Caco-2 (cell line): Measurements from ENCODE around the gene PIP4P1. TPM values are rescaled to one million over a fixed set of nuclear protein-coding genes. Genes with fewer than 3 reads are reported as not detected.

Source experiments
- BruUV-seq: library from RNA; stranded (reverse); fragments of 400-500 nt; replicated peaks from 2 replicates; lab custom pipeline; 2021; lab: Mats Ljungman, UMichigan
- CTCF ChIA-PET: fragments of 300-600 bp; sonication (Branson Sonifier 250); formaldehyde crosslinking; loops from one replicate; lab custom pipeline; 2022; ENCODE audit warnings: antibody characterized with exemption; lab: Charles Lee
- POLR2A ChIA-PET: fragments of 300-600 bp; sonication (Branson Sonifier 250); formaldehyde crosslinking; loops from one replicate; lab custom pipeline; 2022; ENCODE audit warnings: antibody characterized with exemption; lab: Charles Lee
- DNase-seq, 2 experiments: peaks; one replicate each; pipeline versions ENCODE4 v3.0.0 to v3.0.0-alpha.2; 2020 to 2022
- H3K27me3 ChIP-seq: replicated peaks from 2 replicates; pipeline ENCODE4 v1.6.0; 2011; ENCODE audit warnings: low read length; ENCODE audit not compliant: control insufficient read depth, insufficient read depth
- H3K36me3 ChIP-seq: 2 replicates; pipeline ENCODE4 v1.5.1; 2011; ENCODE audit warnings: low read length; ENCODE audit not compliant: control insufficient read depth, insufficient read depth
- H3K4me1 ChIP-seq: fragments of 250-450 bp; sonication (Bioruptor Pico); 2 replicates; pipeline ENCODE4 v1.5.1; 2020; ENCODE audit warnings: mild to moderate bottlenecking
- H3K4me3 ChIP-seq: 2 replicates; pipeline ENCODE4 v1.5.1; 2011; ENCODE audit warnings: low read depth, mild to moderate bottlenecking, control low read depth, low read length
- H3K9me3 ChIP-seq: fragments of 250-450 bp; sonication (Bioruptor Pico); 2 replicates; pipeline ENCODE4 v1.5.1; 2020; ENCODE audit warnings: mild to moderate bottlenecking, moderate library complexity
- H3K27ac Mint-ChIP-seq: one replicate; pipeline ENCODE4 v1.8.0; 2022; ENCODE audit warnings: mixed read lengths; ENCODE audit not compliant: unreplicated experiment
- H3K27me3 Mint-ChIP-seq: one replicate; pipeline ENCODE4 v1.8.0; 2022; ENCODE audit warnings: mixed read lengths; ENCODE audit not compliant: insufficient read depth, unreplicated experiment
- H3K36me3 Mint-ChIP-seq: one replicate; pipeline ENCODE4 v1.8.0; 2022; ENCODE audit warnings: mild to moderate bottlenecking, mixed read lengths; ENCODE audit not compliant: insufficient read depth, unreplicated experiment
- H3K4me1 Mint-ChIP-seq: one replicate; pipeline ENCODE4 v1.8.0; 2022; ENCODE audit warnings: low read depth, mixed read lengths; ENCODE audit not compliant: unreplicated experiment
- H3K4me3 Mint-ChIP-seq: one replicate; pipeline ENCODE4 v1.8.0; 2022; ENCODE audit warnings: mild to moderate bottlenecking, moderate library complexity, mixed read lengths; ENCODE audit not compliant: unreplicated experiment
- H3K9me3 Mint-ChIP-seq: one replicate; pipeline ENCODE4 v1.8.0; 2022; ENCODE audit warnings: mixed read lengths; ENCODE audit not compliant: unreplicated experiment
- intact Hi-C: fragments of 100-400 bp; cut with micrococcal nuclease; formaldehyde crosslinking; loops from one replicate; pipeline ENCODE4 v1.10.0; 2022; ENCODE audit not compliant: unreplicated experiment
- total RNA-seq: library from RNA; stranded (reverse); gene quantifications from 2 replicates; pipeline ENCODE4 v1.2.3, GENCODE V29; 2022
- TF ChIP-seq, protein P1 (sequence below), 2 experiments: fragments of 200-600 bp in 1 of 2; IDR thresholded peaks; 1 replicate in 1 of 2; 2 replicates in 1 of 2; pipeline versions ENCODE4 v1.5.1 to v1.8.0; 2011 to 2022; ENCODE audit warnings: antibody characterized with exemption in 1 of 2, control low read depth in 1 of 2, inconsistent platforms in 1 of 2, low read depth in 1 of 2, low read length in 1 of 2, mild to moderate bottlenecking in 1 of 2, moderate library complexity in 1 of 2; ENCODE audit not compliant: insufficient read depth in 1 of 2, severe bottlenecking in 1 of 2, unreplicated experiment in 1 of 2

The PIP4P1 gene
- total RNA-seq, 1 experiment from 2014 or later, result 46.2 TPM

DNA sequence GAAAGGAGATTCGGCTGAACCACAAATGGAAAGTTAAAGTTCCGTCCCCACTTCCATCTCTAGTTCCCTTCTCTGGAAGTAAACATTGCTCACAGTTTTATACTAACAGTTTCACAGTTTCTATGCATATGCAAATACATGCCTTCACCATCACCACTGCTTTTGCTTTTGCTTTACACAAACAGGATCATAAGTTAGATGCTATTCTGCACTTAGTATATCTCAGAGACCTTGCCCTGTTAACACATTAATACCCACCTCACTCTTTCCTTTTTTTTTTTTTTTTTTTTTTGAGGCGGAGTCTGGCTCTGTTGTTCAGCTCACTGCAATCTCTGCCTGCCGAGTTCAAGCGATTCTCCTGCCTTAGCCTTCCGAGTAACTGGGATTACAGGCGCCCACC, 48.8 kb downstream of the PIP4P1 start:
- CTCF ChIA-PET, result interaction anchor here (0.6 kb wide), 1 partner anchor 246 kb away, joined by 3 read pairs; no protein-coding TSS in a partner anchor
- TSS peak; percentile 54 for BruUV-seq
- peaks cover 23% of the 10 kb centered on the region for H3K4me1 ChIP-seq
- TF ChIP-seq, protein P1, sequence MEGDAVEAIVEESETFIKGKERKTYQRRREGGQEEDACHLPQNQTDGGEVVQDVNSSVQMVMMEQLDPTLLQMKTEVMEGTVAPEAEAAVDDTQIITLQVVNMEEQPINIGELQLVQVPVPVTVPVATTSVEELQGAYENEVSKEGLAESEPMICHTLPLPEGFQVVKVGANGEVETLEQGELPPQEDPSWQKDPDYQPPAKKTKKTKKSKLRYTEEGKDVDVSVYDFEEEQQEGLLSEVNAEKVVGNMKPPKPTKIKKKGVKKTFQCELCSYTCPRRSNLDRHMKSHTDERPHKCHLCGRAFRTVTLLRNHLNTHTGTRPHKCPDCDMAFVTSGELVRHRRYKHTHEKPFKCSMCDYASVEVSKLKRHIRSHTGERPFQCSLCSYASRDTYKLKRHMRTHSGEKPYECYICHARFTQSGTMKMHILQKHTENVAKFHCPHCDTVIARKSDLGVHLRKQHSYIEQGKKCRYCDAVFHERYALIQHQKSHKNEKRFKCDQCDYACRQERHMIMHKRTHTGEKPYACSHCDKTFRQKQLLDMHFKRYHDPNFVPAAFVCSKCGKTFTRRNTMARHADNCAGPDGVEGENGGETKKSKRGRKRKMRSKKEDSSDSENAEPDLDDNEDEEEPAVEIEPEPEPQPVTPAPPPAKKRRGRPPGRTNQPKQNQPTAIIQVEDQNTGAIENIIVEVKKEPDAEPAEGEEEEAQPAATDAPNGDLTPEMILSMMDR (IDR thresholded peaks at IDR 0.05; ENCODE audit: insufficient read depth in 1 of 2, low read depth in 1 of 2, low read length in 1 of 2, severe bottlenecking in 1 of 2, unreplicated experiment in 1 of 2), result no peak
- Mint-ChIP-seq H3K36me3 (peaks cover 9% of the 10 kb centered on the region), H3K4me3 (peak overlapping the region; percentile 97), H3K9me3 (no peaks in the 10 kb centered on the region), H3K27me3 (no peaks in the 10 kb centered on the region), H3K27ac (peak overlapping the region; percentile 93), H3K4me1 (peaks cover 14% of the 10 kb centered on the region)
- POLR2A ChIA-PET, result interaction anchor here (0.6 to 2.0 kb wide), 6 partner anchors 43 to 168 kb away, joined by 3 to 11 read pairs (median 7); partner anchors contain the start of genes APEX1, OSGEP, PARP2 and PIP4P1
- DNase-seq, result no peak
- H3K4me3 ChIP-seq, result peak overlapping the region; percentile 97
- H3K9me3 ChIP-seq, result no peaks in the 10 kb centered on the region
- intact Hi-C loops, result loop anchor here (2.0 to 10.0 kb wide), 2 partner anchors 132 to 194 kb away; no protein-coding TSS in a partner anchor
- no peaks in the 10 kb centered on the region for H3K36me3 ChIP-seq
- H3K27me3 ChIP-seq, result no peaks in the 10 kb centered on the region

DNA sequence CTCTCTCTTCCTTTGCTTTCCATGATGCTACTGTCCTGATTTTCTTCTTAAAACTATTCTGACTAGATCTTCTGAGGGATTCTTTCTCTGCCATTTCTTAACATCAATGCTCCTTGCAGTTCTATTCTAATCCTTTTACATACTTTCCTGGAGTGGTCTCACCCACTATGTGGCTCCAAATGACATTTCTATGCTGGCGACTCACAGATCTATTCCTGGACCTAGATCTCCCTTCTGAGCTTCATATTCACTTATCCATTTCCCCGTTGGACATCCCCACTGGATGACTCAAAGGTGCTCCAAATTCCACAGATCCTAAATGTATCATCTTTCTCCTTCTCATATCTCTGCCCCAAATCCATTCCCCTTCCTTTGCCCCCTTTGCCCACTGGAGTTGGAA, 52.0 kb downstream of the PIP4P1 start:
- H3K4me1 Mint-ChIP-seq, result peaks cover 7% of the 10 kb centered on the region
- Histone ChIP-seq H3K4me3 (no peak overlapping the region), H3K9me3 (no peaks in the 10 kb centered on the region), H3K36me3 (no peaks in the 10 kb centered on the region; the same call in 1 of the 2 replicates), H3K27me3 (no peaks in the 10 kb centered on the region), H3K4me1 (peaks cover 4% of the 10 kb centered on the region; the same call in 1 of the 2 replicates)
- H3K4me3 Mint-ChIP-seq, result no peak overlapping the region
- BruUV-seq, result no TSS peak
- peaks cover 21% of the 10 kb centered on the region for H3K36me3 Mint-ChIP-seq
- POLR2A ChIA-PET, result no interaction called here
- no peak for DNase-seq
- TF ChIP-seq, protein P1 (IDR thresholded peaks at IDR 0.05; ENCODE audit: insufficient read depth in 1 of 2, low read depth in 1 of 2, low read length in 1 of 2, severe bottlenecking in 1 of 2, unreplicated experiment in 1 of 2), result no peak
- H3K9me3 Mint-ChIP-seq, result no peaks in the 10 kb centered on the region
- no peaks in the 10 kb centered on the region for H3K27me3 Mint-ChIP-seq
- CTCF ChIA-PET, result no interaction called here
- intact Hi-C loops, result no loop called here
- no peak overlapping the region for H3K27ac Mint-ChIP-seq

Other genes with a start within 250 kb of the PIP4P1 start
- gene OR11H6, start 237.7 kb downstream of the PIP4P1 start, total RNA-seq, result not detected in 2 replicates
- gene OR11H7, start 232.5 kb downstream of the PIP4P1 start, total RNA-seq, result not detected in 2 replicates
- gene OR11H4, start 222.1 kb downstream of the PIP4P1 start, total RNA-seq, result not detected in 2 replicates
- 20.6 and 27.2 TPM in 2 replicates for gene TTC5, start 155.5 kb downstream of the PIP4P1 start, total RNA-seq
- gene CCNB1IP1, start 128.2 kb downstream of the PIP4P1 start, total RNA-seq, result 111 and 118 TPM in 2 replicates
- gene PARP2, start 117.8 kb downstream of the PIP4P1 start, total RNA-seq, result 41.1 and 49.4 TPM in 2 replicates
- 18.8 and 23.2 TPM in 2 replicates for gene TEP1, start 47.9 kb downstream of the PIP4P1 start, total RNA-seq
- not detected in 2 replicates for gene KLHL33, start 25.3 kb downstream of the PIP4P1 start, total RNA-seq
- gene OSGEP, start 6.6 kb downstream of the PIP4P1 start, total RNA-seq, result 63.1 and 64.3 TPM in 2 replicates
- 176 and 185 TPM in 2 replicates for gene APEX1, start 6.2 kb downstream of the PIP4P1 start, total RNA-seq
- gene PNP, start 8.0 kb upstream of the PIP4P1 start, total RNA-seq, result 59.1 and 67.2 TPM in 2 replicates
- 0.28 TPM in 1 of 2 replicates, not detected in the other for gene RNASE10, start 44.1 kb upstream of the PIP4P1 start, total RNA-seq
- not detected in 2 replicates for gene RNASE9, start 99.6 kb upstream of the PIP4P1 start, total RNA-seq
- gene RNASE11, start 126.6 kb upstream of the PIP4P1 start, total RNA-seq, result not detected in 2 replicates
- not detected in 2 replicates for gene RNASE12, start 129.9 kb upstream of the PIP4P1 start, total RNA-seq
- gene OR6S1, start 180.3 kb upstream of the PIP4P1 start, total RNA-seq, result not detected in 2 replicates
- 8.8 and 9.2 TPM in 2 replicates for gene RNASE4, start 223.1 kb upstream of the PIP4P1 start, total RNA-seq
- gene ANG, start 227.3 kb upstream of the PIP4P1 start, total RNA-seq, result 23.6 and 24.7 TPM in 2 replicates